Lung (tissue), 12 donors: ENCODE measurements around the gene SFXN5. TPM values are rescaled to one million over a fixed set of nuclear protein-coding genes. Genes with fewer than 3 reads are reported as not detected.
"Not testable (repeated sequence)": the region's sequence is repeated elsewhere in the genome, so short reads cannot be mapped to it uniquely, and the experiment has no call there.

ENCODE experiments used
- ATAC-seq: fragments of 200-7000 bp; cut with Tn5 transposase; one replicate; pipeline ENCODE4 v1.9.1; 2020; ENCODE audit warnings: moderate number of reproducible peaks; ENCODE audit not compliant: insufficient read depth, low FRiP score
- DNase-seq, 3 donors: peaks; one replicate each; pipeline ENCODE4 v3.0.0-alpha.2; 2013 to 2017
- H3K27ac ChIP-seq, 2 donors: one replicate each; pipeline ENCODE4 v1.5.1; 2013; ENCODE audit warnings: mild to moderate bottlenecking in 2 of 2, moderate library complexity in 2 of 2, control low read depth in 1 of 2, inconsistent platforms in 1 of 2, low read depth in 1 of 2, low read length in 1 of 2
- H3K27me3 ChIP-seq, 3 donors: one replicate each; pipeline ENCODE4 v1.5.1; 2013; ENCODE audit warnings: low read length in 2 of 3; ENCODE audit not compliant: control insufficient read depth in 3 of 3, insufficient read depth in 3 of 3
- H3K36me3 ChIP-seq, 4 donors: one replicate each; pipeline ENCODE4 v1.5.1; 2013; ENCODE audit warnings: low read length in 4 of 4, mild to moderate bottlenecking in 1 of 4, moderate library complexity in 1 of 4; ENCODE audit not compliant: control insufficient read depth in 4 of 4, insufficient read depth in 4 of 4
- H3K4me1 ChIP-seq, 5 donors: one replicate each; pipeline ENCODE4 v1.5.1; 2013; ENCODE audit warnings: low read length in 5 of 5, mild to moderate bottlenecking in 2 of 5, moderate library complexity in 1 of 5; ENCODE audit not compliant: control insufficient read depth in 5 of 5, insufficient read depth in 5 of 5
- H3K4me3 ChIP-seq: one replicate; pipeline ENCODE4 v1.5.1; 2013; ENCODE audit warnings: mild to moderate bottlenecking, control low read depth, moderate library complexity
- H3K9ac ChIP-seq, 2 donors: one replicate each; pipeline ENCODE4 v1.5.1; 2013; ENCODE audit warnings: low read length in 2 of 2, control low read depth in 1 of 2; ENCODE audit not compliant: insufficient read depth in 1 of 2
- H3K9me3 ChIP-seq, 4 donors: one replicate each; pipeline ENCODE4 v1.5.1; 2013; ENCODE audit warnings: low read length in 3 of 4, mild to moderate bottlenecking in 1 of 4, moderate library complexity in 1 of 4; ENCODE audit not compliant: control insufficient read depth in 4 of 4, insufficient read depth in 3 of 4
- CTCF ChIP-seq: IDR thresholded peaks from 2 replicates; pipeline ENCODE4 v1.5.1; 2012; ENCODE audit warnings: mild to moderate bottlenecking; ENCODE audit errors: control extremely low read depth, extremely low read depth
- WGBS, 2 donors: extraction: QIAGEN DNeasy Blood & Tissue Kit; methylation state at CpG; one replicate each; pipeline ENCODE4 v1.1.7; 2013; 5-methylcytosine and 5-hydroxymethylcytosine counted together
- polyA plus RNA-seq, 2 donors: library from polyadenylated mRNA; stranded (reverse); fragments of 200-250 nt; gene quantifications; one replicate each; pipeline ENCODE4 v1.2.1, GENCODE V29; 2013
- total RNA-seq, 2 donors: library from RNA; depleted of rRNA in 1 of 2; stranded (reverse); fragments of >200 nt in 1 of 2; gene quantifications; one replicate each; pipeline ENCODE4 v1.2.1, GENCODE V29; 2014 to 2021
- donor health status: control.
- donor health status: control.
- donor health status: Bipolar disorder and iron deficiency.
- donor health status: healthy.
- donor health status: DM: yes; HTN: yes; CAD: no.

Gene SFXN5
- total and polyA plus RNA-seq, 4 donors: 8.3 to 15.6 (median 9.6) TPM

GRCh38 chr2:72913486-72914205 lies 157.9 kb downstream of the SFXN5 start:
- ATAC-seq (no peak), DNase-seq (peak in 1 of 3 donors; percentile 9)
- peaks cover 0 to 9% (median 0%) of the 10 kb centered on the region in 4 donors for H3K9me3 ChIP-seq
- H3K4me1 ChIP-seq: peaks cover 0 to 20% (median 4%) of the 10 kb centered on the region in 5 donors
- H3K27me3 ChIP-seq: peaks cover 7 to 82% (median 82%) of the 10 kb centered on the region in 3 donors
- H3K9ac ChIP-seq: no peak overlapping the region
- no peak overlapping the region for H3K4me3 ChIP-seq
- TF ChIP-seq CTCF: no peak
- H3K36me3 ChIP-seq: no peaks in the 10 kb centered on the region
- H3K27ac ChIP-seq: no peak overlapping the region
- 19 to 23% methylated on average over 7 of the region's 7 CpGs for WGBS, 2 donors

- Histone ChIP-seq H3K9me3 (peaks cover 0 to 11% (median 0%) of the 10 kb centered on the region in 4 donors), H3K4me3 (no peak overlapping the region), H3K4me1 (peaks cover 0 to 9% (median 3%) of the 10 kb centered on the region in 5 donors), H3K9ac (no peak overlapping the region), H3K36me3 (no peaks in the 10 kb centered on the region), H3K27ac (no peak overlapping the region), H3K27me3 (peaks cover 12 to 81% (median 78%) of the 10 kb centered on the region in 3 donors)
- TF ChIP-seq CTCF: no peak
- ATAC-seq: no peak
- no peak for DNase-seq
- WGBS, 2 donors: 45 to 68% methylated on average over 1 of the region's 1 CpG
These were observed 160.3 kb downstream of the SFXN5 start for GRCh38 chr2:72911256-72911655.

GRCh38 chr2:72908741-72909140 lies 162.8 kb downstream of the SFXN5 start:
- DNase-seq: peak in 1 of 3 donors; percentile 3
- Histone ChIP-seq H3K9me3 (peaks cover 0 to 4% (median 1%) of the 10 kb centered on the region in 4 donors), H3K4me1 (no peaks in the 10 kb centered on the region), H3K27me3 (peaks cover 7 to 71% (median 69%) of the 10 kb centered on the region in 3 donors), H3K36me3 (no peaks in the 10 kb centered on the region), H3K4me3 (no peak overlapping the region), H3K27ac (no peak overlapping the region), H3K9ac (no peak overlapping the region)
- 81 to 92% methylated on average over 3 of the region's 3 CpGs for whole genome bisulfite sequencing, 2 donors
- no peak for ATAC-seq
- no peak for TF ChIP-seq CTCF

- H3K4me3 ChIP-seq, H3K36me3 ChIP-seq, H3K9me3 ChIP-seq, H3K27ac ChIP-seq, DNase-seq, H3K9ac ChIP-seq, H3K4me1 ChIP-seq, ATAC-seq: not testable (repeated sequence)
- WGBS, 2 donors: 75 to 90% methylated on average over 13 of the region's 13 CpGs
- H3K27me3 ChIP-seq: peaks cover 5 to 67% (median 66%) of the 10 kb centered on the region in 3 donors
These were observed 164.1 kb downstream of the SFXN5 start for GRCh38 chr2:72907369-72907768.
